Ishikawa (cell line): Measurements from ENCODE around the gene NUDT4.
A peak's percentile ranks its signal among the peaks of the same experiment; 100 is the strongest.

ENCODE experiments used
- CEBPB ChIP-seq: IDR thresholded peaks from 2 replicates; pipeline ENCODE4 v1.6.1; 2012
- CREB1 ChIP-seq: IDR thresholded peaks from 2 replicates; pipeline ENCODE4 v1.6.1; 2012; ENCODE audit warnings: low read depth
- EGR1 ChIP-seq: IDR thresholded peaks from 2 replicates; pipeline ENCODE4 v1.6.1; 2012
- EP300 ChIP-seq: IDR thresholded peaks from 2 replicates; pipeline ENCODE4 v1.6.1; 2012; ENCODE audit warnings: borderline replicate concordance
- FOXM1 ChIP-seq: IDR thresholded peaks from 2 replicates; pipeline ENCODE4 v1.6.1; 2012; ENCODE audit warnings: low read depth, borderline replicate concordance
- MAX ChIP-seq: IDR thresholded peaks from 2 replicates; pipeline ENCODE4 v1.6.1; 2012
- NFIC ChIP-seq: IDR thresholded peaks from 2 replicates; pipeline ENCODE4 v1.6.1; 2012
- RAD21 ChIP-seq: IDR thresholded peaks from 2 replicates; pipeline ENCODE4 v1.6.1; 2012; ENCODE audit warnings: low read depth
- REST ChIP-seq: IDR thresholded peaks from 2 replicates; pipeline ENCODE4 v1.6.1; 2012; ENCODE audit warnings: low read depth, mild to moderate bottlenecking
- TAF1 ChIP-seq: IDR thresholded peaks from 2 replicates; pipeline ENCODE4 v1.6.1; 2012; ENCODE audit warnings: low read depth, mild to moderate bottlenecking
- TCF12 ChIP-seq: IDR thresholded peaks from 2 replicates; pipeline ENCODE4 v1.6.1; 2012; ENCODE audit warnings: low read depth
- TEAD4 ChIP-seq: IDR thresholded peaks from 2 replicates; pipeline ENCODE4 v1.6.1; 2012
- USF1 ChIP-seq: IDR thresholded peaks from 2 replicates; pipeline ENCODE4 v1.6.1; 2012
- YY1 ChIP-seq: IDR thresholded peaks from 2 replicates; pipeline ENCODE4 v1.6.1; 2012; ENCODE audit warnings: low read depth
- ZBTB7A ChIP-seq: IDR thresholded peaks from 2 replicates; pipeline ENCODE4 v1.6.1; 2012; ENCODE audit warnings: low read depth

The NUDT4 gene

GRCh38 chr12:93442411-93443340 lies 65.0 kb downstream of the NUDT4 start:
- 0 out of 2 replicates have a peak, but pooled peaks have one; percentile 4 for TF ChIP-seq MAX
- 0 out of 2 replicates have a peak, but pooled peaks have one; percentile 3 for TF ChIP-seq YY1
- TF ChIP-seq EP300, result no peak
- no peak for TF ChIP-seq RAD21

- no peak for TF ChIP-seq FOXM1
- TF ChIP-seq CEBPB, result no peak
- no peak for TF ChIP-seq NFIC
- no peak for TF ChIP-seq REST
- no peak for TF ChIP-seq YY1
- TF ChIP-seq ZBTB7A, result no peak
- no peak for TF ChIP-seq MAX
- no peak for TF ChIP-seq TEAD4
- TF ChIP-seq TAF1, result no peak
- no peak for TF ChIP-seq EP300
These were observed 65.9 kb downstream of the NUDT4 start for GRCh38 chr12:93443576-93443975.

GRCh38 chr12:93447555-93448290 lies 70.0 kb downstream of the NUDT4 start:
- TF ChIP-seq TCF12 (no peak), REST (no peak), EGR1 (no peak), CEBPB (no peak), FOXM1 (no peak), USF1 (no peak)

- no peak for TF ChIP-seq NFIC
- no peak for TF ChIP-seq TCF12
- no peak for TF ChIP-seq YY1
- no peak for TF ChIP-seq CEBPB
- TF ChIP-seq EGR1, result no peak
- no peak for TF ChIP-seq ZBTB7A
- no peak for TF ChIP-seq REST
- no peak for TF ChIP-seq USF1
- no peak for TF ChIP-seq FOXM1
- no peak for TF ChIP-seq CREB1
- no peak for TF ChIP-seq TEAD4
- no peak for TF ChIP-seq MAX
- no peak for TF ChIP-seq EP300
- TF ChIP-seq TAF1, result no peak
- TF ChIP-seq RAD21, result no peak
These were observed 71.1 kb downstream of the NUDT4 start for GRCh38 chr12:93448796-93449195.
